Adrenal gland (tissue), 5 donors: Measurements from ENCODE around the gene ANKS1A.

Experiments
- POLR2A ChIP-seq, 2 donors: fragments of 450-650 bp; IDR thresholded peaks; one replicate each; pipeline ENCODE4 v1.6.1; 2017; ENCODE audit warnings: antibody characterized with exemption in 2 of 2, mild to moderate bottlenecking in 2 of 2, moderate library complexity in 1 of 2
- TF ChIP-seq, protein P1 (sequence below), 6 experiments: fragments of 450-650 bp in 4 of 6; fragments of 200-600 bp in 2 of 6; sonication (generic) in 1 of 6; IDR thresholded peaks; 1 replicate in 5 of 6; 2 replicates in 1 of 6; pipeline versions ENCODE4 v1.5.1 to v1.8.0; 2016 to 2021; ENCODE audit warnings: antibody characterized with exemption in 6 of 6, mild to moderate bottlenecking in 2 of 6, moderate library complexity in 1 of 6
- donor health status: DM: no; HTN: no; CAD: no.

- TF ChIP-seq, protein P1, sequence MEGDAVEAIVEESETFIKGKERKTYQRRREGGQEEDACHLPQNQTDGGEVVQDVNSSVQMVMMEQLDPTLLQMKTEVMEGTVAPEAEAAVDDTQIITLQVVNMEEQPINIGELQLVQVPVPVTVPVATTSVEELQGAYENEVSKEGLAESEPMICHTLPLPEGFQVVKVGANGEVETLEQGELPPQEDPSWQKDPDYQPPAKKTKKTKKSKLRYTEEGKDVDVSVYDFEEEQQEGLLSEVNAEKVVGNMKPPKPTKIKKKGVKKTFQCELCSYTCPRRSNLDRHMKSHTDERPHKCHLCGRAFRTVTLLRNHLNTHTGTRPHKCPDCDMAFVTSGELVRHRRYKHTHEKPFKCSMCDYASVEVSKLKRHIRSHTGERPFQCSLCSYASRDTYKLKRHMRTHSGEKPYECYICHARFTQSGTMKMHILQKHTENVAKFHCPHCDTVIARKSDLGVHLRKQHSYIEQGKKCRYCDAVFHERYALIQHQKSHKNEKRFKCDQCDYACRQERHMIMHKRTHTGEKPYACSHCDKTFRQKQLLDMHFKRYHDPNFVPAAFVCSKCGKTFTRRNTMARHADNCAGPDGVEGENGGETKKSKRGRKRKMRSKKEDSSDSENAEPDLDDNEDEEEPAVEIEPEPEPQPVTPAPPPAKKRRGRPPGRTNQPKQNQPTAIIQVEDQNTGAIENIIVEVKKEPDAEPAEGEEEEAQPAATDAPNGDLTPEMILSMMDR (IDR thresholded peaks at IDR 0.05), result no peak
- TF ChIP-seq POLR2A (IDR thresholded peaks at IDR 0.05), result no peak
Measured at GRCh38 chr6:35055891-35056290, 166.8 kb downstream of the ANKS1A start.
